Measurements from ENCODE around the gene CYP4F8.
"Not testable (repeated sequence)": the region's sequence is repeated elsewhere in the genome, so short reads cannot be mapped to it uniquely, and the experiment has no call there.

Gene CYP4F8

GRCh38 chr19:15644066-15644741 is 29.2 kb downstream of the CYP4F8 start:
- no peak for TF ChIP-seq CTCF (conservative IDR thresholded peaks at IDR 0.05; ENCODE audit: control insufficient read depth, insufficient read depth, low read depth, low read length)
- no peak overlapping the region for H3K4me3 ChIP-seq (ENCODE audit: control insufficient read depth, low read depth, low read length)
- no peak for DNase-seq (ENCODE audit: low read depth)

GRCh38 chr19:15644816-15645215 is 29.8 kb downstream of the CYP4F8 start:
- TF ChIP-seq CTCF (conservative IDR thresholded peaks at IDR 0.05; ENCODE audit: control insufficient read depth, insufficient read depth, low read depth, low read length): no peak
- H3K4me3 ChIP-seq (ENCODE audit: control insufficient read depth, low read depth, low read length): no peak overlapping the region
- no peak for DNase-seq (ENCODE audit: low read depth)

GRCh38 chr19:15649526-15649925 is 34.5 kb downstream of the CYP4F8 start:
- no peak overlapping the region for H3K4me3 ChIP-seq (ENCODE audit: control insufficient read depth, low read depth, low read length)
- no peak for TF ChIP-seq CTCF (conservative IDR thresholded peaks at IDR 0.05; ENCODE audit: control insufficient read depth, insufficient read depth, low read depth, low read length)
- DNase-seq (ENCODE audit: low read depth): no peak

GRCh38 chr19:15650123-15650522 is 35.1 kb downstream of the CYP4F8 start:
- DNase-seq (ENCODE audit: low read depth); H3K4me3 ChIP-seq (ENCODE audit: control insufficient read depth, low read depth, low read length): not testable (repeated sequence)

GRCh38 chr19:15651791-15652190 is 36.8 kb downstream of the CYP4F8 start:
- DNase-seq (ENCODE audit: low read depth): no peak
- no peak for TF ChIP-seq CTCF (conservative IDR thresholded peaks at IDR 0.05; ENCODE audit: control insufficient read depth, insufficient read depth, low read depth, low read length)
- H3K4me3 ChIP-seq (ENCODE audit: control insufficient read depth, low read depth, low read length): no peak overlapping the region

- H3K4me3 ChIP-seq (ENCODE audit: control insufficient read depth, low read depth, low read length): no peak overlapping the region
- no peak for DNase-seq (ENCODE audit: low read depth)
- TF ChIP-seq CTCF (conservative IDR thresholded peaks at IDR 0.05; ENCODE audit: control insufficient read depth, insufficient read depth, low read depth, low read length): no peak
Measured at GRCh38 chr19:15652559-15653278, 37.7 kb downstream of the CYP4F8 start.

GRCh38 chr19:15656467-15656866 is 41.4 kb downstream of the CYP4F8 start:
- DNase-seq (ENCODE audit: low read depth): no peak
- no peak for TF ChIP-seq CTCF (conservative IDR thresholded peaks at IDR 0.05; ENCODE audit: control insufficient read depth, insufficient read depth, low read depth, low read length)
- no peak overlapping the region for H3K4me3 ChIP-seq (ENCODE audit: control insufficient read depth, low read depth, low read length)

All from fibroblast of mammary gland (primary cell).